Stimulated activated CD4-positive, alpha-beta T cell treated with anti-CD3 and anti-CD28 coated beads, Interleukin-1b, Interleukin-23, amount 100 ng/mL, for 48 hours (primary cell): Measurements from ENCODE around the gene GATA6.

Experiments used
- DNase-seq: peaks from one replicate; pipeline ENCODE4 v3.0.0-alpha.2; 2020

Gene GATA6

GRCh38 chr18:22169011-22169888 lies at the start of gene GATA6:
TSS of gene GATA6 (plus strand) at chr18:22169589. CDS start at chr18:22171145, 1,556 bp downstream.
- peak; percentile 32 for DNase-seq

- no peak for DNase-seq
These were observed 44.4 kb upstream of the GATA6 start for GRCh38 chr18:22124970-22125369.

- no peak for DNase-seq
These were observed 40.4 kb upstream of the GATA6 start for GRCh38 chr18:22128954-22129353.

- no peak for DNase-seq
These were observed 39.6 kb upstream of the GATA6 start for GRCh38 chr18:22129778-22130177.

GRCh38 chr18:22132258-22132657 lies 37.1 kb upstream of the GATA6 start:
- DNase-seq, result no peak

GRCh38 chr18:22132763-22133162 lies 36.6 kb upstream of the GATA6 start:
- DNase-seq, result no peak

- DNase-seq, result no peak
These were observed 33.0 kb upstream of the GATA6 start for GRCh38 chr18:22136395-22136794.

- DNase-seq, result no peak
These were observed 28.2 kb upstream of the GATA6 start for GRCh38 chr18:22141211-22141610.

- DNase-seq, result no peak
These were observed 25.7 kb upstream of the GATA6 start for GRCh38 chr18:22143347-22144340.

GRCh38 chr18:22145160-22145559 lies 24.2 kb upstream of the GATA6 start:
- DNase-seq, result no peak

GRCh38 chr18:22149710-22150109 lies 19.7 kb upstream of the GATA6 start:
- DNase-seq, result no peak

GRCh38 chr18:22152093-22152492 lies 17.3 kb upstream of the GATA6 start:
- no peak for DNase-seq

GRCh38 chr18:22153428-22153827 lies 16.0 kb upstream of the GATA6 start:
- DNase-seq, result no peak

GRCh38 chr18:22155584-22155983 lies 13.8 kb upstream of the GATA6 start:
- no peak for DNase-seq

- no peak for DNase-seq
These were observed 10.4 kb upstream of the GATA6 start for GRCh38 chr18:22159014-22159413.

GRCh38 chr18:22161090-22161489 lies 8.3 kb upstream of the GATA6 start:
- no peak for DNase-seq

- no peak for DNase-seq
These were observed 5.8 kb upstream of the GATA6 start for GRCh38 chr18:22163416-22164161.

GRCh38 chr18:22164337-22165048 lies 4.9 kb upstream of the GATA6 start:
- DNase-seq, result no peak

GRCh38 chr18:22165049-22165602 lies 4.3 kb upstream of the GATA6 start:
- DNase-seq, result no peak

GRCh38 chr18:22165603-22166068 lies 3.8 kb upstream of the GATA6 start:
- DNase-seq, result no peak

- no peak for DNase-seq
These were observed 3.1 kb upstream of the GATA6 start for GRCh38 chr18:22166069-22166950.
